HL-60/S4 treated with phorbol 12-myristate 13-acetate at 8.2 ng/mL for 4 days and 3 days (cell line): ENCODE measurements around the gene CPSF4L.
"Not testable (repeated sequence)": the region's sequence is repeated elsewhere in the genome, so short reads cannot be mapped to it uniquely, and the experiment has no call there.

Experiments
- in situ Hi-C: fragments of 300-500 bp; cut with MboI; formaldehyde crosslinking; loops from 2 replicates; pipeline ENCODE4 v1.15.0; 2022; ENCODE audit warnings: low sequenced_read_pairs

Gene CPSF4L, protein sequence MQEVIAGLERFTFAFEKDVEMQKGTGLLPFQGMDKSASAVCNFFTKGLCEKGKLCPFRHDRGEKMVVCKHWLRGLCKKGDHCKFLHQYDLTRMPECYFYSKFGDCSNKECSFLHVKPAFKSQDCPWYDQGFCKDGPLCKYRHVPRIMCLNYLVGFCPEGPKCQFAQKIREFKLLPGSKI

DNA sequence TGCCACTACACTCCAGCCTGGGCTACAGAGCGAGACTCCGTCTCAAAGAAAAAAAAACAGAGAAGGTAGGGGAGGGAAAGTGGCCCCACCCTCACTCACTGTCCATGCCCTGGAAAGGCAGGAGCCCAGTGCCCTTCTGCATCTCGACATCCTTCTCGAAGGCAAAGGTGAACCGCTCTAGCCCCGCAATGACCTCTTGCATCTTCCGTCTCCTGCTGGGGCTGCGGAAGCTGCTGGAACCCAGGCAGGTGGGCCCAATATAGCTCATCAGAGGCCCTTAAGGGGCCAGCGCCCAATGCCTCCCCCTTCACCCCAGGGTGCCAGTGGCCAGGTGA is at the start of gene CPSF4L:
TSS of gene CPSF4L (minus strand) at position 264 of the 335 bp plus-strand sequence. CDS start at position 202, 62 bp downstream.
- in situ Hi-C loops, result no loop called here

DNA sequence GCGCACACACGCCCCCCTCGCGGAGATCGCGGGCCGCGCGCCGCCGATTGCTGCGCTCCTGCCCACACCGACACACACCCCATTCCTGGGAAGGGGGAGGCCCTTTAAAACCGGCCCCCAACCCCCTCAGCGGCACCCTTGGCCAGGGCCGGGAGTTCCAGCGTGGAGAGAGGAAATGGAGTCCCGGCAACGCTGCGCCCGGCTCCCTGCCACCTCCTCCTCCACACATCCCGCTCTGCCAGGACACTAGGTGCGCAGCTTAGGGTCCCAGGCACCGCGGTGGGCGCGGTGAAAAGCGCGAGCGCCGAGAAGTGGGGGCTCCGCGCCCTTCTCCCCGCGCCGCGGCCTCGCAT is 49.7 kb upstream of the CPSF4L start:
- in situ Hi-C loops, result no loop called here

DNA sequence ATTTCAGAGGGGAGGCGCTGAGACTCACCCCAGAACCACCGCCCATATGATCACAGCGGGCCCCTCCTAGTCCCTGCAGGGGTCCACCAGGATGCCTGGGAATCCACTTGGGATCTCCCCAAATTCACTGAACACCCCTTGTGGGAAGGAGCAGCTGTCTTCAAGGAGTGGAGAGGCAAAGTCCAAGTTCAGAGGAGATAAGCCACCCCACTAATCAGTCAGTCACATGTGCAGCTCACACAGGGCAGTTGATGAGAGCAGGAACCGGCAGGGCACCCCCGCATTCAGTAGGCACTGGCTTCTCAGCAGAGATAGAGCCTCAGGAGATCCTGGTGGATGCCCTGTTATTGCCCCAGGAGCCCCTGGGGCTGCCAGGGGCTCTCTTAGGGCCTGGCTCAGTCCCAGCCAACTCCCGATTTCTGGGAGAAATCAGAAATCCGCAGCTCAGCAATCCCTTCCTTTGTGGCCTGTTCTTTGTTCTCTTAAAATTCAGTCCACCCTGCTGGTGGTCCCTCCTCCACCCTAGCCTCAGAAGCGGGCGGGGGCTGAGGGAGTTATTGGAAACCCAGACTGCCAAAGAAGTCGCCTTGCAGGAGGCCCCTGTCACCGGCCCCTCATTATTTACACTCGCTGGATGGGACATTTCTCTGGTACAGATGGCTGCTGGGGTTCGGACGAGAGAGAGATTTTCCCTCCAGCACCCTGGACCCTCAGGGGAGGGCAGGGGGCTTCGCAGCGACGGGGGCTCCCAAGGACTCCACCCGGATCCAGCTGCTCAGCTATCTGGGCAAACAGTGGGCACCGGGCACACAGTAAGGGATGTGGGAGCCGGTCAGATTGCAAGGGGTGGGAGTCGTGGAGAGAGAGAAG is 48.3 kb upstream of the CPSF4L start:
- in situ Hi-C loops, result no loop called here

DNA sequence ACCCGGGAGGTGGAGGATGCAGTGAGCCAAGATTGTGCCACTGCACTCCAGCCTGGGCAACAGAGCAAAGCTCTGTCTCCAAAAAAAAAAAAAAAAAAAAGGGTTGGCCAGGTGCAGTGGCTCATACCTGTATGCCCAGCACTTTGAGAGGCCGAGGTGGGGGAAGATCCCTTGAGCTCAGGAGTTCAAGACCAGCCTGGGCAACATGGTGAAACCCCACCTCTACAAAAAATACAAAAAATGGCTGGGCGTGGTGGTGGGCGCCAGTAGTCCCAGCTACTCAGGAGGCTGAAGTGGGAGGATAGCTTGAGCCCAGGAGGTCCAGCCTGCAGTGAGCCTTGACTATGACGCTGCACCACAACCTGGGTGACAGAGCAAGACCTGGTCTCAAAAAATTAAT is 47.3 kb upstream of the CPSF4L start:
- in situ Hi-C loops, result not testable (repeated sequence)

DNA sequence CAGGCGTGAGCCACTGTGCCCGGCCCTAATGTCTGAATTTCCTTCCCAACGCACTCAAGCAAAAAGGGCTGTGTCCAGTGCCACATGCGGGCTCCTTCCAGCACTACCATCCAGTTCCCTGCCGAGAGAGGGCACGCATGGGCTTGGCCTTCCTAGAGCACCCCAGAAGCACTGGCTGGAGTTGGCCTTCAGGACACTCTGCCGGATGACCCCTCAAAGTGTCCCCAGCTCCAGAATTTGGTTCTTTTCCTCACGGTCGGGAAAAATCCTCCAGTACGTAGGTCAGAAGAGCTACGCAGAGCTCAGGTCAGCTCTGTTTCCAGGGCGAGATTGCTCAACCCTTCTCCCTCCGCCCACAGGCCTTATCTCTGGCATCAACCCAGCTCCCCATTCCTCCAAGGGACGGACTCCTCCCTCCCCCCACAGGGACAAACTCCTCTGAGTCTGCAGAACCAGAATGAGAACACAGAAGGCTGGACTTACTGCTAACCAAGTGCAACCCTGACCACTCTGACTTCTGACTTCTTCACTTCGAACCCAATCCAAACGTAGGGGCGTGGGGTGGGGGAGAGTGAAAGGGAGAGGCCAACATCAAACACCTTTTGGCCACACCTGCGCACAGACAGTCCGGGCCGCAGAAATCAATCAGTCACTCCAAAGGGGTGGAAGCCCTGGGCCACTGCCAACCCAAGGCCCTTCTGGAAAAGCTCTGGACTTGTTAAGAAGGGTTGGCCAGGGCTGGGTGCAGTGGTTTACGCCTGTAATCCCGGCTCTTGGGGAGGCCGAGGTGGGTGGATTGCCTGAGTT is 46.5 kb upstream of the CPSF4L start:
- in situ Hi-C loops, result no loop called here

DNA sequence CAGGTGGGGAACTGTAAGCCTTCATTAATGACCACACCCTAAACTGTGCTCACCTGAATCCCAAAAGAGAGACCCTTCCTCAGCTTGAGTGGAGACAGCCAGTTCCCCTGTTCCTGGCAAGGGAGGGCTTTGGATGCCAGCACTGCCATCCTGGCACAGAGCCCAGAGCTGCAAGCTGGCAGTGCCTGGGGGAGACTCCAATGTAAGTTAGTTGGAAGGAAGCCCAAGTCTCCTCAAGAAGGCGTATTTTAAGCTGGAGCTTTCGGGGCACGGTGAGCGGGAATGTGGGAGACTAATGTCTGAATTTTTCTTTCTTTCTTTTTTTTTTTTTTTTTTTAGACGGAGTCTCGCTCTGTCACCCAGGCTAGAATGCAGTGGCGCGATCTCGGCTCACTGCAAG is 45.5 kb upstream of the CPSF4L start:
- in situ Hi-C loops, result no loop called here

DNA sequence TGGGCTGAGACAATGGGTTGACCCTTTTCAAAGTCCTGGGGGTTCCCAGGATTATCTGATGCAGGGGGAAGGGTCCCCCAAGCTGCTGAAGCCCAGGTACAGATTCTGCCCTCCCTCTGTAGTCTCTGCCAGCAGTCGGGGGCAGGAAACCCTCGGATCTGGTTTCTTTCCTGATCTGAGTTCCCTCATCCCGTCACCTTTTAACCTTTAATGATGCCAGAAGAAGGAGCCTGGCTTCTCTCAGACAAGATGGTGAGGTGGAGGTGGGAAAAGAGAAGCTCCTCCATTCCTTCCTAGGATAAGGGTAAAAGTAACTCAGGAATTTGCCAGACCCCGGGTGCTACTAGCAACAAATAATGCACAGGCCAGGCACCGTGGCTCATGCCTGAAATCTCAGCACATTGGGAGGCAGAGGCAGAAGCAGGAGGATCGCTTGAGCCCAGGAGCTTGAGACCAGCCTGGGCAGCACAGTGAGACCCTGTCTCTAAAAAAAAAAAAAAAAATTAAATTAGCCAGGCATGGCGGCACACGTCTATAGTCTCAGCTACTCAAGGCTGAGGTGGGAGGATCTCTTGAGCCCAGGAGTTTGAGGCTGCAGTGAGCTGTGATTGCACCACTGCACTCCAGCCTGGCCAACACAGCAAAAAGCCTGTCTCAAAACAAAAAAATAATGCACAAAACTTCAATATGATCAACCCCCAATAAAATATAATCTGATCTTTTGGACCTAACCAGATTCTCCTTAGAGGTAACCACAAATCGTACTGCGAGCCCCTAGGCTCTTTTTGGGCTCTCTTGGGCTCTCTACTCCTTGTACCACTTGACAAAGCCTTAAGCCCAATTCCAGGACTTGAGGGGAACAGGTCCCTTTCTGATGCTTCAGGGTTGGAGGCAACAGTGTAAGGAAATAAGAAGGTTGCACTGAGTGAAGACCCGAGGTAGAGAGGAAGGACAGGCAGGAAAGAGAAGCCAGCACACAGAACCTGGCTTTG is 44.5 kb upstream of the CPSF4L start:
- in situ Hi-C loops, result no loop called here

DNA sequence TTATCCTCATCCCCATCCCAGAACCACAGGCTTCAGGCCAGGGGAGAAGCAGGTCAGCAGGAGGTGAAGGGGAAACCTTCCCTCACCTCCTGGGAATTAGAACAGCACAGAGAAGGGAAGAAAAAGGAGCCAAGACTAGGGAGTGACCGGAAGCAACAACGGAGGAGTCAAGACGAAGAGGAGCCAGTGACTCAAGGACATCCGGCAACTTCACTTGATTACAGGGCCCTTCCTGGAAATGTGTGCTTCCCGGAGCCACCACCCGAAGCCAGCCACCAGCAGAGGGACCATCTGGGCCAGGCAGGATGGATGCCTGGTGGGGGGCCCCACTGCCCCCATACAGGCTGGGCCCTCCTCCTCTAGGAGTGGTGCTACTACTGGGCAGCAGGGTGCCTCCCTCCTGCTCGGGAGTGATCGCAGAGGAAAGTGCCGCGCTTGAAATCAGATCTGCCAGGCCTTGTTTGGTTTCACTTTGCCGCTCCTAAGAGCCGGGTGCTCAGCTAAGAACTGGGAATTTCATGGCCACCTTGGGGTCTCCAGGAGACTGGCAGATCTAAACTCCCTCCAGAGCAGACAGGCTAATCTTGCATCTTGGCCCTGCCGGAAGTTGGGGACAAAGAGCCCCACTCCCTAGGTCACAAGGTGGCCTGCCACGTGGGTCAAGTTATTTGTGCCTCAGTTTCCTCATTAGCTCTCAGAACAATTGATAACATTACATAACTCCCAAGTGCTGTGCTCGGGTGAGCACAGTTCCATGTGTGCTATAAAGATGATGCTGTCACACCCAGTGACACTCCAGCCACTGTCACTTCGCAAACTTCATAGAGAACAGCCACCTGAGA is 43.5 kb upstream of the CPSF4L start:
- in situ Hi-C loops, result no loop called here

DNA sequence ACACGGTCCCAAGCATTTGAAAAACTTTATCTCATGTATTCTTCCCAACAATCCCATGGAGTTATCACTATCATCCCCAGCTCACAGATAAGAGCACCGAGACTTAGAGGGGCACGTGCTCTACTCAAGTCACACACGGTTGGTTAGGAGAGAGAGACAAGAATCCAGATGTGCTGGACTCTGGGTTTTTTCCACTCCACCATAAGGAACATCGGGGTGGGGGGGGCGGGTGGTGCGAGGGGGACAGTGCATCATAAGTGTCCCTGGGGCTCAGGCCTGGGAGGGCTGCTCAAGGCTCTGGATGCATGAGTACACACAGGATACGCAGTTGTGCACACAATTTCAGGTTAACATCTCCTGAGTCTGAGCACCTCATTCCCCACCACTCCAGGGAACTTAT is 42.8 kb upstream of the CPSF4L start:
- in situ Hi-C loops, result no loop called here

DNA sequence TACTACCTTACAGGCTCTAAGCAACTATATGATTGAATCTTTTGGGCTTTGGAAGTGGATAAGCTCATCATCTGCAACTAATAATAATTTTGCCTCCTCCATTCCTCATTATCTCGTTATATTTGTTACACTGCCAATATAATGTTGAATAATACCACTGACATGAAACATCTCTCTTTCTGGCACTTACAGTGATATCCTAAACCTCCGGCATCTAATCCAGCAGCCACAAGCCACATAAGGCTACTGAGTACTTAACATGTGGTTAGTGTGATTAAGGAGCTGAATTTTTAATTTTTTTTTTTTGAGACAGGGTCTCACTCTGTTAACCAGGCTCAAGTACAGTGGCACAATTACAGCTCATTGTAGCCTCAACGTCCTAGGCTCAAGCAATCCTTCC is 40.5 kb upstream of the CPSF4L start:
- in situ Hi-C loops, result no loop called here

DNA sequence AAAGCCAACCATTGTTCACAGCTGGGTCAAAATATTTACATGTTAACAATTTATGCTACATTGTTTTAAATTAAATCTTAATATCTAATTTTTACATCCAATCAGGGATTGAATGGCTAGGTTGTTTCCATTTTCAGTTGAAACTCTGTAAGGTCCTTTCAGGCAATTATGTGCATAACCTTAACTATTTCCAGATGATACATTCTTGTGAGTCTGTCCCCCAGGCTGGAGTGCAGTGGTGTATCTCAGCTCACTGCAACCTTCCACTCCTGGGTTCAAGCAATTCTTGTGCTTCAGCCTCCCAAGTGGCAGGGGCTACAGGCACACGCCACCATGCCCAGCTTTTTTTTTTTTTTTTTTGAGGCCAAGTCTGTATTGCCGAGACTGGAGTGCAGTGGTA is 39.7 kb upstream of the CPSF4L start:
- in situ Hi-C loops, result no loop called here

DNA sequence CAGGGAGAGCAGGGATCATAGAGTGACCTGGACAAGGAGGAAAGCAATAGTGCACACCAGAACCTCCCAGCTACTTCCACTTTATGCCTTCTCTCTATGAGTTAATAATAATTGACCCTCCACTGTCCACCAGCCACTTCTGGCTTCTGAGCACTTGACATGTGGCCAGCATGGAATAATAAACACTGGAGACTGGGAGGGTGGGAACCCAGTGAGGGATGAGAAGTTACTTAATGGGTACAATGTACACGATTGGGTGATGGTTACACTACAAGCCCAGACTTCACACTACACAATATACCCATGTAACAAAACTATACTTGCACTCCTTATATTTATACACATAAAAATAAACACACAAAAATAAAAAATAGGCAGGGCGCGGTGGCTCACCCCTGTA is 38.7 kb upstream of the CPSF4L start:
- in situ Hi-C loops, result no loop called here

DNA sequence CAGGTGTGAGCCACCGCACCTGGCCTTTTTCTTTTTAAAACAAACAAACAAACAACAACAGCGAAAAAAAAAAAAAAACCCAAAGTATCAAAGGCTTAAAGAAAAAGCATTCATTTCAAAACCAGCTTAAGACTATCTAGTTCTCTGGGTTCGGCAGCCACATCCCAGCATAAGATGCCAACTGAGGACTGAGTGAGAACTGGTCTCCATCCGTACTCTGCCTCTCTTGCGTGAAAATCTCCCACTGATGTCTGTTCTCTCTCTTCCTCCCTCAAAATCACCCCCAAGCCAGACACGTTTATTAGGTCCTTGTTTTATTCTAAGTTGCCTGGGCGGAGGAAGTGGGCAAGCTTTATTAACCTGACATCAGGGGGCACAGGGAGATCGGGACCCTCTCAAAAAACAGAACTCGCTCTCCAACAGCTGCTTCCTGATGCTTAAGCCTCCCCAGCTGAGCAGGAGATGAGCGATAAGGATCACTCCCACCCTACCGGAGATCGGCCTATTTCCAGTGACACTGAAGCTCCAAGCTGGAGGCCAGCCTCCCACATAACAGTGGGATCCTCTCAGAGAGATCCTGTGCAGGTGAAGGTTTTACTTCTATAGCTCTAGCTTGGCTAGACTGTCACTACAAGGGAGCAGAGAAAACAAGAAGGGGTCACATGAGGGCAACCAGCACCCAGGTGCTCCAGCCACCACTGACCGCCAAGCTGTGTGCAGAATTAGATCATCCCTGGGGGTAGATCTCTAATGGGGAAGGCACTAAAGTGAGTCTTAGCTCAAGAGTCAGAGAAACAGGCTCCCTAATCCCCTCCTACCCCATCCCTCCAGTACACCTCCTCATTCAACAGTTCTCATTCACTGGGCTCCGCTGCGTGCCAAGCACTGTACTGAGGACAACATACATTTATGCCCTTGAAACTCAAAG is 36.5 kb upstream of the CPSF4L start:
- in situ Hi-C loops, result no loop called here

DNA sequence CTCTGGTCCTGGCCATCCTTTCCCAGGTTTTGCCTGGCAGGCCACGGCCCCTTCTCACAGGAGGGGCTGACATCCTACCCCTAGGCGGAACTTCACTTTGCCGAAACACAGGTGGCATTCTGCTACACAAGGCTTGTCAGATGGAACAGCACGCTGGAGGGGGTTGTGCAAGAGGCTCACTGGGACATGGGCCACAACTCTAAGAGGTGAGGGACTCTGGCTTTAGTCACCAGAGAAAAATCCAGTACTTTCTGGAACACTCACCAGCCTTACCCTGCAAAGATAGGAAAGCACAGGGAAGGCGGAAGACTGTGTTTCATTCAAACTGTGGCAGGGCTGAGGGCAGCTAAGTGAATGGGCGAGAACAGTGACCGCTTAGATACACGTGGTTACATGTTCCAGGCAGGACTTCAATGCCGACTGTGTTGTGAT is 31.8 kb upstream of the CPSF4L start:
- in situ Hi-C loops, result no loop called here

DNA sequence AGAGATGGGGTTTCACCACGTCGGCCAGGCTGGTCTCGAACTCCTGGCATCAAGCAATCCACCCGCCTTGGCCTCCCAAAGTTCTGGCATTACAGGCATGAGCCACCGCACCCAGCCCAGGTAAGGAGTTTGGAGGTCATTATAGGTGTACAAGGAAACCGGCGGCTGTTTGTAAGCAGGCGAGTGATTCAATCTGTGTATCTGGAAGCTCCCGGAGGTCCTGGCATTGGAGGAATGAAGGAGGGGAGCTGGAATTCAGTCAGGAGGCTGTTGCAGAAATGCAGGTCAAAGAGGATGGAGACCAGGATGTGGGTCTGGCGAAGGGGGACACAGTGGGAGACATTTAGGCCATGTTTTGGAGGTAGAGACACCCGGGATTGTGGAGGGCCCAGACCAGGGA is 31.4 kb upstream of the CPSF4L start:
- in situ Hi-C loops, result no loop called here

DNA sequence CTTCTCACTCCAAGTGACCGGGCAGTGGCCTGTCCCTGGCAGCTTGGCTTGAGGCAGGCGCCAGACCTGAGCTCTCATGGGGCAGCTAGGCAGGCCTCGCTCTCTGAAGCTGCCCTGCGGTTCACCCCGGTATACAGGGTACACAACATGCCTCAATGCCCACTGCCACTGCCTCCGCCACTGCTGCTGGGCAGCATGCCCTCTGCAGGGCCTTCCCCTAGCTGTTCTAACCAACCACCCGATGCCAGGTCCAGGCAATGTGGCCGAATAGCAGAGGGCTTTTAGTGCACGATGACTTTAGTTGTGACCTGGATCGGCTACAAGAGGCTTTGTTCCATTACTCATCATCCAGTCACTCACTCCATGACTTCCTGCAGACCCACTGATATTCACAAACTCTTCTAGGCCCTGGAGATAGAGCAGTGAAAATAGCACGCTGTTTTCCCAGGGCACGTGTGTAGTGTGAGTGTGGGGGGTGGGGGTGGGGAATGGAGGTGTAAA is 30.4 kb upstream of the CPSF4L start:
- in situ Hi-C loops, result no loop called here

DNA sequence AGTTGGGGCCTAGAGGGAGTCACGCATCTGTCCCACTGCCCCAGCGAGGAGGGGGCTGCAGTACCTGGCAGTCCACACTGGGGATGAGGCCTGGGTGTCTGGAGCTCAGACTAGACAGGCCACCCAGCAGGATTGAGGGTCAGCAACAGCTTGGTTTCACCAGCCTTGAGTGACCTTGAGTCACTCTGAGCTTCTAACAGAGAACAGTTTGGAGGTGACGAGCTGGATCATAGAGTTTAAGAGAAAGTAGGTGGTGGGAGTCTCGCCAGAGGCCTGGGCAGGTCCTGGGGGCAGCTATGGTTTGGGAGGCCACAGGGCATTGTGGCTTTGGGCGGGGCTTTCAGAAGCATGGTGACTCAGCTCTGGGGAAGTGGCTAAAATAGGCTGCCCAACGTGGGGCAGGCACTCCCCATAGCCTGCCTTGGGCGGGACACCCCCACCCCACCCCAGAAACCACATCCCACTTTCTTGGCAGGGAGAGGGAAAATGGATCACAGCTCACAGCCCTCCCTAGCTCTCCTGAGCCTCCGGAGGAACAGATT is 29.7 kb upstream of the CPSF4L start:
- in situ Hi-C loops, result no loop called here
